Ishikawa (cell line): Measurements from ENCODE around the gene IREB2.

Source experiments
- CEBPB ChIP-seq: IDR thresholded peaks from 2 replicates; pipeline ENCODE4 v1.6.1; 2012
- EGR1 ChIP-seq: IDR thresholded peaks from 2 replicates; pipeline ENCODE4 v1.6.1; 2012
- EP300 ChIP-seq: IDR thresholded peaks from 2 replicates; pipeline ENCODE4 v1.6.1; 2012; ENCODE audit warnings: borderline replicate concordance
- TAF1 ChIP-seq: IDR thresholded peaks from 2 replicates; pipeline ENCODE4 v1.6.1; 2012; ENCODE audit warnings: low read depth, mild to moderate bottlenecking
- TEAD4 ChIP-seq: IDR thresholded peaks from 2 replicates; pipeline ENCODE4 v1.6.1; 2012
- TF ChIP-seq, protein P1 (sequence below): IDR thresholded peaks from 2 replicates; pipeline ENCODE4 v1.6.1; 2012; ENCODE audit warnings: low read depth, mild to moderate bottlenecking

DNA sequence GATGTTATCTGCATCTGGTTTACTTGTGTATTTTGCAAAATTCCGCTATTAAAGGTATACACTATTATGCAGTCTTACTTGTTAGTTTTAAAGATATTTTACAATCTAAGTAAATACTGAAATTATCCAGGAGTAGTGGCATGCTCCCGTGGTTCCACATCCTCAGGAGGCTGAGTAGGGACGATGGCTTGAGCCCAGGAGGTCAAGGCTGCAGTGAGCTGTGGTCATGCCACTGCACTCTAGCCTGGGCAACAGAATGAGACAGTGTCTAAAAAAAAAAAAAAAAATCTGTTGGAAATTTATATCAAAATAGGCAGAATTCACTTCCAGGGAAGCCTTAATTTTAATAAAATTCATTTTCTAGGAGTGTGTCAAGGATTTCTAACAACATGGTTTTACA lies 41.6 kb downstream of the IREB2 start:
- TF ChIP-seq CEBPB: no peak
- no peak for TF ChIP-seq TEAD4
- no peak for TF ChIP-seq TAF1
- TF ChIP-seq EP300: no peak
- TF ChIP-seq EGR1: no peak
- TF ChIP-seq, protein P1, sequence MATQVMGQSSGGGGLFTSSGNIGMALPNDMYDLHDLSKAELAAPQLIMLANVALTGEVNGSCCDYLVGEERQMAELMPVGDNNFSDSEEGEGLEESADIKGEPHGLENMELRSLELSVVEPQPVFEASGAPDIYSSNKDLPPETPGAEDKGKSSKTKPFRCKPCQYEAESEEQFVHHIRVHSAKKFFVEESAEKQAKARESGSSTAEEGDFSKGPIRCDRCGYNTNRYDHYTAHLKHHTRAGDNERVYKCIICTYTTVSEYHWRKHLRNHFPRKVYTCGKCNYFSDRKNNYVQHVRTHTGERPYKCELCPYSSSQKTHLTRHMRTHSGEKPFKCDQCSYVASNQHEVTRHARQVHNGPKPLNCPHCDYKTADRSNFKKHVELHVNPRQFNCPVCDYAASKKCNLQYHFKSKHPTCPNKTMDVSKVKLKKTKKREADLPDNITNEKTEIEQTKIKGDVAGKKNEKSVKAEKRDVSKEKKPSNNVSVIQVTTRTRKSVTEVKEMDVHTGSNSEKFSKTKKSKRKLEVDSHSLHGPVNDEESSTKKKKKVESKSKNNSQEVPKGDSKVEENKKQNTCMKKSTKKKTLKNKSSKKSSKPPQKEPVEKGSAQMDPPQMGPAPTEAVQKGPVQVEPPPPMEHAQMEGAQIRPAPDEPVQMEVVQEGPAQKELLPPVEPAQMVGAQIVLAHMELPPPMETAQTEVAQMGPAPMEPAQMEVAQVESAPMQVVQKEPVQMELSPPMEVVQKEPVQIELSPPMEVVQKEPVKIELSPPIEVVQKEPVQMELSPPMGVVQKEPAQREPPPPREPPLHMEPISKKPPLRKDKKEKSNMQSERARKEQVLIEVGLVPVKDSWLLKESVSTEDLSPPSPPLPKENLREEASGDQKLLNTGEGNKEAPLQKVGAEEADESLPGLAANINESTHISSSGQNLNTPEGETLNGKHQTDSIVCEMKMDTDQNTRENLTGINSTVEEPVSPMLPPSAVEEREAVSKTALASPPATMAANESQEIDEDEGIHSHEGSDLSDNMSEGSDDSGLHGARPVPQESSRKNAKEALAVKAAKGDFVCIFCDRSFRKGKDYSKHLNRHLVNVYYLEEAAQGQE: no peak
